ENCODE data around the gene CUX1.

GRCh38 chr7:102178410-102178809 is 361.0 kb downstream of the CUX1 start:
- no peak for TF ChIP-seq GATA2 (IDR thresholded peaks at IDR 0.05; ENCODE audit: low read depth, low read length)
- no peak for TF ChIP-seq GATA3 (IDR thresholded peaks at IDR 0.05; ENCODE audit: low read depth, low read length)

All from SH-SY5Y (cell line).